ENCODE data around the gene RPS3. TPM values are rescaled to one million over a fixed set of nuclear protein-coding genes. Genes with fewer than 3 reads are reported as not detected.
"Not testable (repeated sequence)": the region's sequence is repeated elsewhere in the genome, so short reads cannot be mapped to it uniquely, and the experiment has no call there.

Gene RPS3
- total RNA-seq, 1 experiment from 2014 or later: 1,630 TPM

GRCh38 chr11:75375626-75376025 lies 23.7 kb upstream of the RPS3 start:
- in situ Hi-C loops (cut with HindIII; ENCODE audit: low pct_unique_long_range_greater_than_20kb, low sequenced_read_pairs): no loop called here
- DNase-seq (ENCODE audit: low read depth): no peak

GRCh38 chr11:75376175-75376574 lies 23.1 kb upstream of the RPS3 start:
- no peak for DNase-seq (ENCODE audit: low read depth)
- in situ Hi-C loops (cut with HindIII; ENCODE audit: low pct_unique_long_range_greater_than_20kb, low sequenced_read_pairs): no loop called here

DNA sequence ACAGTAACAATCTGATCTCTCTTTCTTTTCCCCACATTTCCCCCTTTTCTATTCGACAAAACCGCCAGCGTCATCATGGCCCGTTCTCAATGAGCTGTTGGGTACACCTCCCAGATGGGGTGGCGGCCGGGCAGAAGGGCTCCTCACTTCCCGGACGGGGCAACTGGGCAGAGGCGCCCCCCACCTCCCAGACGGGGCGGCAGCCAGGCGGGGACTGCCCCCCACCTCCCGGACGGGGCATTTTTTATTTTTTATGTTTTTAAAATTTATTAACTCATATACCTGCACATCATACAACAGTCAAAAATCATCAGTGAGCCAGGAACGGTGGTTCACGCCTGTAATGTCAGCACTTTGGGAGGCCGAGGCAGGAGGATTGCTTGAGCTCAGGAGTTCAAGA lies 20.5 kb upstream of the RPS3 start:
- DNase-seq (ENCODE audit: low read depth); in situ Hi-C loops (cut with HindIII; ENCODE audit: low pct_unique_long_range_greater_than_20kb, low sequenced_read_pairs): not testable (repeated sequence)

GRCh38 chr11:75380245-75380644 lies 19.1 kb upstream of the RPS3 start:
- in situ Hi-C loops (cut with HindIII; ENCODE audit: low pct_unique_long_range_greater_than_20kb, low sequenced_read_pairs): no loop called here
- no peak for DNase-seq (ENCODE audit: low read depth)

GRCh38 chr11:75380716-75381420 lies 18.4 kb upstream of the RPS3 start:
- peak; percentile 40 for DNase-seq (ENCODE audit: low read depth)
- in situ Hi-C loops (cut with HindIII; ENCODE audit: low pct_unique_long_range_greater_than_20kb, low sequenced_read_pairs): no loop called here

- in situ Hi-C loops (cut with HindIII; ENCODE audit: low pct_unique_long_range_greater_than_20kb, low sequenced_read_pairs): no loop called here
Measured at GRCh38 chr11:75383246-75383645, 16.1 kb upstream of the RPS3 start.

DNA sequence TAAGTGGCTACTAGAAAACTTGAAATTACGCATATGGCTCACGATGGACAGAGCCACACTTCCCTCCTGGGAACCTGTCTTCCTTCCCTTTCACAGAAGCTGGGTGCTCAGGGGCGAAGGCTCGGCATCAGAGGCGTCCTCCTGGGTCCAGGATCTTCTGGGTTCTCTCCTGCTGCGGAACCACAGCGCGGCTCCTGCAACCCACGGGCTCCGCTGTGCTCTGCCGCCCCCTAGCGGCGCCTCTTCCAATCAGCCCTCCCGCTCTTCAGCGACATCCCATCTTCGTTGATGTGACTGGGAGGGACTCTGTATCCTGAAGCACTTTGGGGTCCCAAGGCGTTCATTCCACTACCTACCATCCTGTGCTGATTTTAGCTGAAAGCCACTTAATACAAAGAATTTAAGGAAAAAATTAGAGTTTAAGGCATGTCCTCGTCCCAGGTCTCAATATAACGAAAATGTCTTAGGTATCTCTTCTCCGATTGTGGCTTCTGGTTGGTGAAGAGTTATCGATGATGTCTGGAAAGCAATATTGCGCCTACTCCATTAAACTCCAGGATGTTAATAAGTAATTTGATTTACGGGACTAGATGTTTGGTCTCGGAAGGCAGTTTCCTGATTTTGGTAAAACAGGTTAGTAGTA lies 14.8 kb upstream of the RPS3 start:
- peak; percentile 66 for DNase-seq (ENCODE audit: low read depth)
- in situ Hi-C loops (cut with HindIII; ENCODE audit: low pct_unique_long_range_greater_than_20kb, low sequenced_read_pairs): no loop called here

More at GRCh38 chr11:75383246-75383645, 16.1 kb upstream of the RPS3 start:
- DNase-seq (ENCODE audit: low read depth): no peak

GRCh38 chr11:75386942-75387630 lies 12.2 kb upstream of the RPS3 start:
- in situ Hi-C loops (cut with HindIII; ENCODE audit: low pct_unique_long_range_greater_than_20kb, low sequenced_read_pairs): no loop called here

DNA sequence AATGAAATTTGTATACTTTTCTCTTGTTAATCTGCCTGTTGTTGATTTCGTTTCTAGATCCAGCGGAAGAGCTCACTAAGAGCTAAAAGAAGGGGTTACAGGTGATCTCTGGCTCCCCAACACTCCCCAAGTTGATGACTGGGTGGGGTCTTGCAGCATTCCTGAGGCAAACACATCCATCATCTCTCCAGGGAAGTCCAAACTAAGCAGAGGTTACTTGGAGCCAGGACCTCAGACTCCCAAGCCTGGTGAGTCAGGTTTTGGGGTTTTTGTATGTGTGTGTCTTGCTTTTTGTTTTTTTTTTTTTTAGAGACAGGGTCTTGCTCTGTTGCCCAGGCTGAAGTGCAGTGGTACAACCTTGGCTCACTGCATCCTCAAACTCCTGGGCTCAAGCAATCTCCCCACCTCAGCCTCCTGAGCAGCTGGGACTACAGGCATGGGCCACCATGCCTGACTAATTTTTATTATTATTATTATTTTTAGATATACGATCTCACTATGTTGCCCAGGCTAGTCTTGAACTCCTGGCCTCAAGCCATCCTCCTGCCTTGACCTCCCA lies 11.5 kb upstream of the RPS3 start:
- no peak for DNase-seq (ENCODE audit: low read depth)
- in situ Hi-C loops (cut with HindIII; ENCODE audit: low pct_unique_long_range_greater_than_20kb, low sequenced_read_pairs): no loop called here

More at GRCh38 chr11:75386942-75387630, 12.2 kb upstream of the RPS3 start:
- peak; percentile 67 for DNase-seq (ENCODE audit: low read depth)

GRCh38 chr11:75388386-75389275 lies 10.7 kb upstream of the RPS3 start:
- peak; percentile 74 for DNase-seq (ENCODE audit: low read depth)
- in situ Hi-C loops (cut with HindIII; ENCODE audit: low pct_unique_long_range_greater_than_20kb, low sequenced_read_pairs): no loop called here

DNA sequence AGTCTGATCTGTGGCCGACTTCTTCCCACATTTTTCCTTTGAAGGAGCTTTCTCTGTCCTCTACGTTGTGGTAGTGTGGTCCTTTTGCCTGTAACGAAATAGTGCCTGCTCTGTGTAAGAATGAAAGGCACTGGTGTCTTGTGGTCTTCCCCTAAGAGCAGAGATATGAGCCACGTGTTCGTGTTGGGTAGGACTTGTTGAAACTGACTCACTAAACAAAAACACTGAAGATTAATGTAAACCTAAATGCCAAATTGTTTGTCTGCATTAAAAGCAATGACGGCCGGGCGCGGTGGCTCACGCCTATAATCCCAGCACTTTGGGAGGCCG lies 10.1 kb upstream of the RPS3 start:
- in situ Hi-C loops (cut with HindIII; ENCODE audit: low pct_unique_long_range_greater_than_20kb, low sequenced_read_pairs): no loop called here
- DNase-seq (ENCODE audit: low read depth): no peak

DNA sequence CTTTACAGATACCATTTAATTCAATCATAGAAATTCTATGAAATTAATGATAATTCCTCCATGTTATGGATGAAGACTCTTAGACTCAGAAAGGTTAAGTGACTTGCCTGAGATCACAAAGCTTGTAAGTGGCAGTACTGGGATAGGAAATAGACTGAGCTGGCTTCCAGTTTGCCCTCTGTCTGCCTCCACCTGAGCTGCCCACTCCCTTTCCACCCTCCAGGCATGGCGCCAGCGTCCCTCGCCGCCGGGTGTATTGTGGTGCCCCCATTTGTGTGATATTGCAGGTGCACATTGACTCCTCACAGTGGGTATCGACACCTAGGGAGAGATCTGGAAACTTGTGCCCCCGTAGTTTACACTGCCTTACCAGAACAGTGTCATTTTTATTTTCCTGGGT lies 9.4 kb upstream of the RPS3 start:
- in situ Hi-C loops (cut with HindIII; ENCODE audit: low pct_unique_long_range_greater_than_20kb, low sequenced_read_pairs): no loop called here
- no peak for DNase-seq (ENCODE audit: low read depth)

GRCh38 chr11:75394085-75394840 lies 5.1 kb upstream of the RPS3 start:
- in situ Hi-C loops (cut with HindIII; ENCODE audit: low pct_unique_long_range_greater_than_20kb, low sequenced_read_pairs): no loop called here
- no peak for DNase-seq (ENCODE audit: low read depth)

DNA sequence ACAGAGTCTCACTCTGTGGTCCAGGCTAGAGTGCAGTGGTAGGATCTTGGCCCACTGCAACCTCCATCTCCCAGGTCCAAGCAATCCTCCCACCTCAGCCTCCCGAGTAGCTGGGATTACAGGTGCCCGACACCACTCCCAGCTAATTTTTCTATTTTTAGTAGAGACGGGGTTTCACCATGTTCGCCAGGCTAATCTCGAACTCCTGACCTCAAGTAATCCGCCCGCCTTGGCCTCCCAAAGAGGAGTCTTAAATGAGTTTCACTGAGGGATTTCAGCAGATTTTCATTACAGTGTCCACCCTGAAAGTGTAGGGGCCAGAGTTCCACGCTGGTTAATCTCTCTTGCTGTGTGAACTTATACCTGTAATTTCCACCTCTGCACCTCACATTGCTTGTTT lies 412 bp upstream of the RPS3 start:
- DNase-seq (ENCODE audit: low read depth): no peak
- in situ Hi-C loops (cut with HindIII; ENCODE audit: low pct_unique_long_range_greater_than_20kb, low sequenced_read_pairs): no loop called here

DNA sequence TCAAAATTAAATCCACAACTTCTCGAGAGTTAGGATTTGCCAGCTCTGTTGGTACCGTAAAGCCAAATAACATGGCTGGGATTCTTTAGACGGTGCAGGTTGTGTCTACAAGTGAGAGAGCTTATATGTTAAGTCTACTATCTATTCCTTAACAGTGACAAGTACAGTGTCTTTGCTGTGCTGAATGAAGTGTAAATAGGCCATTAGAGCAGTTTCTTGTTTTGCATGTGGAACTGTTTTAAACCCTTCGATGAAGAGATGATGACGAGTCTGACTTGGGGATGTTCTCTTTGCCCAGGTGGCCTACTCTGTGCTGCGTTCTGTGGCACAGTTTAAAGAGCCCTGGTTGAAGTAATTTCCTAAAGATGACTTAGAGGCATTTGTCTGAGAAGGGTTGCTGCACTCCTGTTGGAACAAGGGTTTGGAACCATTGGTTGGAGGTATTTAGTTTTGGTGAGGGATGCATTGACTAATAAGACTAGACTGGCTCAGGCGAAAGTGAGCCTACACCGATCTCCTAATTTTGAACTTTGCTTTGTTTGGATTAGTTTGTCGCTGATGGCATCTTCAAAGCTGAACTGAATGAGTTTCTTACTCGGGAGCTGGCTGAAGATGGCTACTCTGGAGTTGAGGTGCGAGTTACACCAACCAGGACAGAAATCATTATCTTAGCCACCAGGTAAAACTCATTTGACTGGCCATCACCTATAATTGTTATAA lies 988 bp downstream of the RPS3 start:
- in situ Hi-C loops (cut with HindIII; ENCODE audit: low pct_unique_long_range_greater_than_20kb, low sequenced_read_pairs): no loop called here
- no peak for DNase-seq (ENCODE audit: low read depth)

DNA sequence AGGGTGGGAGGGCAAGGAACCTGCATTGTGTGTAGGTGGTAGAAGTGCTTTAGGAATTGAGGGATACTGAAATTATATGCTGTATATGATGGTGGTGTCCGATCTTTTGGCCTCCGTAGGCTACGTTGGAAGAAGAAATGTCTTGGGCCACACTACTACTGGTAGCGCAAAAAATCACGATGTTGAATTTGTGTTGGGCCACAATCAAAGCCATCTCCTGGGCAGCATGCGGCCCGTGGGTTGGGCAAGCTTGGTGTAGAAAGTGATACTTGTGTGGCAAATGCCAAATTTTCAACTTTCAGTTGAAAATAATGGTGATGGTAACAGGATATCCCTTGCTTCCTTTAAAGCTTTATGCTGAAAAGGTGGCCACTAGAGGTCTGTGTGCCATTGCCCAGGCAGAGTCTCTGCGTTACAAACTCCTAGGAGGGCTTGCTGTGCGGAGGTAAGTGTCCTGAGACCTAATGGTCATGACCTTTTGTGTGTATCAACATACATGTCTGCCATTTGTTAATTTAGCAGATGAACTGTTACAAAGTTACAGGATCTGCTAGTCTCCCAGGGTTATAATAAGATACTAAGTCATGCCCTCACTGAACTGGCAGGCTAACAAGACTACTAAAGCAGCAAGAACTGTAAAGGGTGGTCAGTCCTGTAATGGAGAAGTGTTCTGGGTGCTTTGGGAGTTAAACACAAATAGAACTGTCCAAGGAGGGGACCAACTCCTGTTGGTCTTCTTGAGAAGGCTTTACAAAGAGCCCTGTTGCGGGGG lies 2.9 kb downstream of the RPS3 start:
- no peak for DNase-seq (ENCODE audit: low read depth)
- in situ Hi-C loops (cut with HindIII; ENCODE audit: low pct_unique_long_range_greater_than_20kb, low sequenced_read_pairs): no loop called here

Data from Caki2 (cell line).